ENCODE data around the gene UGP2.

The UGP2 gene

GRCh38 chr2:63831176-63831575 lies 10.5 kb upstream of the UGP2 start:
- CTCF ChIA-PET = no interaction called here
- H3K4me3 ChIP-seq (ENCODE audit: low read depth, low read length) = no peak overlapping the region
- no peaks in the 10 kb centered on the region for H3K4me1 ChIP-seq (ENCODE audit: control insufficient read depth, insufficient read depth, low read length)
- H3K27ac ChIP-seq (ENCODE audit: extremely low read depth, low read depth, low read length) = no peak overlapping the region
- H3K9me3 ChIP-seq (ENCODE audit: control insufficient read depth, insufficient read depth, low read depth, low read length) = no peaks in the 10 kb centered on the region
- no peaks in the 10 kb centered on the region for H3K36me3 ChIP-seq (ENCODE audit: control insufficient read depth in 2 of 2, insufficient read depth in 1 of 2, low read length in 2 of 2)
- TF ChIP-seq ZNF133 (tag by site-specific recombination; IDR thresholded peaks at IDR 0.05) (no peak), ZNF37A (tag by site-specific recombination; IDR thresholded peaks at IDR 0.05) (no peak), ELK4 (IDR thresholded peaks at IDR 0.05; ENCODE audit: borderline replicate concordance, low read depth, low read length) (no peak), ZNF324 (tag by site-specific recombination; IDR thresholded peaks at IDR 0.05) (no peak), ZNF701 (tag by site-specific recombination; IDR thresholded peaks at IDR 0.05) (no peak), ZNF335 (tag by site-specific recombination; conservative IDR thresholded peaks at IDR 0.05) (no peak), ZNF169 (tag by site-specific recombination; IDR thresholded peaks at IDR 0.05) (no peak), SETDB1 (IDR thresholded peaks at IDR 0.05; ENCODE audit: insufficient read length, low read length) (no peak), ZNF654 (tag by site-specific recombination; IDR thresholded peaks at IDR 0.05; ENCODE audit: low read depth) (no peak), ZNF830 (tag by site-specific recombination; IDR thresholded peaks at IDR 0.05; ENCODE audit: low read depth) (no peak), KLF1 (tag by site-specific recombination; IDR thresholded peaks at IDR 0.05) (no peak)
- TF ChIP-seq, protein P1, sequence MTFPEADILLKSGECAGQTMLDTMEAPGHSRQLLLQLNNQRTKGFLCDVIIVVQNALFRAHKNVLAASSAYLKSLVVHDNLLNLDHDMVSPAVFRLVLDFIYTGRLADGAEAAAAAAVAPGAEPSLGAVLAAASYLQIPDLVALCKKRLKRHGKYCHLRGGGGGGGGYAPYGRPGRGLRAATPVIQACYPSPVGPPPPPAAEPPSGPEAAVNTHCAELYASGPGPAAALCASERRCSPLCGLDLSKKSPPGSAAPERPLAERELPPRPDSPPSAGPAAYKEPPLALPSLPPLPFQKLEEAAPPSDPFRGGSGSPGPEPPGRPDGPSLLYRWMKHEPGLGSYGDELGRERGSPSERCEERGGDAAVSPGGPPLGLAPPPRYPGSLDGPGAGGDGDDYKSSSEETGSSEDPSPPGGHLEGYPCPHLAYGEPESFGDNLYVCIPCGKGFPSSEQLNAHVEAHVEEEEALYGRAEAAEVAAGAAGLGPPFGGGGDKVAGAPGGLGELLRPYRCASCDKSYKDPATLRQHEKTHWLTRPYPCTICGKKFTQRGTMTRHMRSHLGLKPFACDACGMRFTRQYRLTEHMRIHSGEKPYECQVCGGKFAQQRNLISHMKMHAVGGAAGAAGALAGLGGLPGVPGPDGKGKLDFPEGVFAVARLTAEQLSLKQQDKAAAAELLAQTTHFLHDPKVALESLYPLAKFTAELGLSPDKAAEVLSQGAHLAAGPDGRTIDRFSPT (tag by site-specific recombination; IDR thresholded peaks at IDR 0.05) = no peak
- TF ChIP-seq, protein P2, sequence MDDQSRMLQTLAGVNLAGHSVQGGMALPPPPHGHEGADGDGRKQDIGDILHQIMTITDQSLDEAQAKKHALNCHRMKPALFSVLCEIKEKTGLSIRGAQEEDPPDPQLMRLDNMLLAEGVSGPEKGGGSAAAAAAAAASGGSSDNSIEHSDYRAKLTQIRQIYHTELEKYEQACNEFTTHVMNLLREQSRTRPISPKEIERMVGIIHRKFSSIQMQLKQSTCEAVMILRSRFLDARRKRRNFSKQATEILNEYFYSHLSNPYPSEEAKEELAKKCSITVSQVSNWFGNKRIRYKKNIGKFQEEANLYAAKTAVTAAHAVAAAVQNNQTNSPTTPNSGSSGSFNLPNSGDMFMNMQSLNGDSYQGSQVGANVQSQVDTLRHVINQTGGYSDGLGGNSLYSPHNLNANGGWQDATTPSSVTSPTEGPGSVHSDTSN (CRISPR knock-in tag; IDR thresholded peaks at IDR 0.05) = no peak
- TF ChIP-seq, protein P3, sequence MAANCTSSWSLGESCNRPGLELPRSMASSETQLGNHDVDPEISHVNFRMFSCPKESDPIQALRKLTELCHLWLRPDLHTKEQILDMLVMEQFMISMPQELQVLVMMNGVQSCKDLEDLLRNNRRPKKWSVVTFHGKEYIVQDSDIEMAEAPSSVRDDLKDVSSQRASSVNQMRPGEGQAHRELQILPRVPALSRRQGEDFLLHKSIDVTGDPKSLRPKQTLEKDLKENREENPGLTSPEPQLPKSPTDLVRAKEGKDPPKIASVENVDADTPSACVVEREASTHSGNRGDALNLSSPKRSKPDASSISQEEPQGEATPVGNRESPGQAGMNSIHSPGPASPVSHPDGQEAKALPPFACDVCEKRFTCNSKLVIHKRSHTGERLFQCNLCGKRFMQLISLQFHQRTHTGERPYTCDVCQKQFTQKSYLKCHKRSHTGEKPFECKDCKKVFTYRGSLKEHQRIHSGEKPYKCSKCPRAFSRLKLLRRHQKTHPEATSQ (tag by site-specific recombination; IDR thresholded peaks at IDR 0.05) = no peak
- POLR2A ChIA-PET = no interaction called here

- ChIA-PET CTCF (interaction anchor here (0.5 to 1.1 kb wide), 3 partner anchors 10 to 135 kb away, joined by 3 to 4 read pairs (median 3); no protein-coding TSS in a partner anchor), POLR2A (no interaction called here)
- Histone ChIP-seq H3K4me1 (ENCODE audit: control insufficient read depth, insufficient read depth, low read length) (no peaks in the 10 kb centered on the region), H3K36me3 (ENCODE audit: control insufficient read depth in 2 of 2, insufficient read depth in 1 of 2, low read length in 2 of 2) (no peaks in the 10 kb centered on the region), H3K4me3 (ENCODE audit: low read depth, low read length) (no peak overlapping the region), H3K9me3 (ENCODE audit: control insufficient read depth, insufficient read depth, low read depth, low read length) (no peaks in the 10 kb centered on the region), H3K27ac (ENCODE audit: extremely low read depth, low read depth, low read length) (no peak overlapping the region)
- TF ChIP-seq ZNF707 (tag by site-specific recombination; IDR thresholded peaks at IDR 0.05) = no peak
- no peak for TF ChIP-seq ZFP37 (tag by site-specific recombination; IDR thresholded peaks at IDR 0.05)
- no peak for TF ChIP-seq ZNF426 (tag by site-specific recombination; IDR thresholded peaks at IDR 0.05)
- no peak for TF ChIP-seq ZNF341 (tag by site-specific recombination; IDR thresholded peaks at IDR 0.05; ENCODE audit: low read depth)
- TF ChIP-seq ZNF785 (tag by site-specific recombination; IDR thresholded peaks at IDR 0.05) = no peak
Measured at GRCh38 chr2:63834401-63834800, 7.3 kb upstream of the UGP2 start.
